GM18502 (cell line): ENCODE measurements around the gene ARHGAP29.

Experiments used
- ATAC-seq: cut with Tn5 transposase; IDR thresholded peaks from one replicate; pipeline ENCODE4 v1.9.1; 2021; ENCODE audit warnings: mild to moderate bottlenecking; ENCODE audit not compliant: unreplicated experiment, poor library complexity

ARHGAP29 gene

GRCh38 chr1:94130851-94131595 lies 106.4 kb downstream of the ARHGAP29 start:
- ATAC-seq, result no peak

DNA sequence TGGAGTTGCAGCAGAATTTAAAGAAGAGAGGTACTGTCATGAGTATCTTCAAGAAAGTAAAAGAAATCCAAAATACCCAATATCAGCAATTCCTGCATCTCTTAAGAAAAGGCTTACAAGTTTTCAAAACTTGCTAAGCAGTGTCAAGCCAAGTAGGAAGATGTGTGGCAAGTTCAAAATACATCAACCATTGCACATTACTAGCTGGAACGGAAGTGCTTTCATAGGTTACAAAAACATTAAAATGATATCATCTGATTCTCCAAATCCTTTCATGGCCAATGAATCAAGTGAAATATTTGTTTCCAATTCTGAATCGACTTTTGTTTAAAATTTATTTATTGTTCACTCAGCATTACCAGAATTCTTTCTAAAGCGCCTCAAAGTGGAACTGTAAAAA lies 110.7 kb downstream of the ARHGAP29 start:
- no peak for ATAC-seq

DNA sequence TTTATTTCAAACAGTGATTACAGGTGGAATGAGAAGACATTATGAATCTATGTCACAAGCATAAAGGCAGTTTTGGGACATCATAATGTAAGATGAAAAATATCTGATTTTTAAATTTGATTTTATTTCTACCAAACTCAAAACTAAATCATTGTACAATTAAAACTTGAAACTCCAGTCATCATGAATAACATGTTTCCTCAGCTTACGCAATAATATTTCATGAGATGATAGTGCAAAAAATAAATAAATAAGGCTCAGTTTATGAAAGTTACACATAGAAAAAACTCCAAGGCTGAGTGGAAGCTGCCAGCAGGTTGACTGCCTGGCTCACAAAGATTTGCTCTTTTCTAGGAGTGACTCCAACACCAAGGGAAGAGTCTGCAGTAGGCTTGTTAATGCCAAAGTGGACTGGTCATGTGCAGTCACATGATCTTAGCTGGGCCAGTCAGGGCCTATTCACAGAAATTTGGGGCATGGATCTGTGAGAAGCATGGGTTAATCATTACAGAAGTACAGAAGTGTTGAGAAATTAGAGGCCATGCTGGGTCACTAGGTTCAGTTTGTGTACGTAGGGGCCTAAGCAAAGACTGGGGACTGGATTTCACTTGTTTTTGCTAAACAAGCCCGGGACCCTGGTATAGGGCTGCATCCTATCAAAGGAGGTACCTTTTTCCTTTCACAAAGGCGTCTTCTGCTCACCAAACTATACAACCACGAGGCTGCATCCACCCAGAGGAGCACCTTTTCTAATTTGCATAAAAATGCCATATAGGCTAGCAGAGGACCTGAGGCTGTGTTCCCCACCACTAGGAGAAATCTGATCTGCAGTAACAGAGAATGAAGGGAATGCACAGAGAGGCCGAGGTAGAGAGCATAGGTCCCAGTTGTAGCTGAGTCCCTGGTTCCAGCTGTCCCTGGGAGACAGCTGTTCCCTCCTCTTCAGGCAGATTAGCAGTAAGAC lies 111.6 kb downstream of the ARHGAP29 start:
- ATAC-seq, result no peak

- no peak for ATAC-seq
Measured at GRCh38 chr1:94124538-94124937, 112.8 kb downstream of the ARHGAP29 start.

DNA sequence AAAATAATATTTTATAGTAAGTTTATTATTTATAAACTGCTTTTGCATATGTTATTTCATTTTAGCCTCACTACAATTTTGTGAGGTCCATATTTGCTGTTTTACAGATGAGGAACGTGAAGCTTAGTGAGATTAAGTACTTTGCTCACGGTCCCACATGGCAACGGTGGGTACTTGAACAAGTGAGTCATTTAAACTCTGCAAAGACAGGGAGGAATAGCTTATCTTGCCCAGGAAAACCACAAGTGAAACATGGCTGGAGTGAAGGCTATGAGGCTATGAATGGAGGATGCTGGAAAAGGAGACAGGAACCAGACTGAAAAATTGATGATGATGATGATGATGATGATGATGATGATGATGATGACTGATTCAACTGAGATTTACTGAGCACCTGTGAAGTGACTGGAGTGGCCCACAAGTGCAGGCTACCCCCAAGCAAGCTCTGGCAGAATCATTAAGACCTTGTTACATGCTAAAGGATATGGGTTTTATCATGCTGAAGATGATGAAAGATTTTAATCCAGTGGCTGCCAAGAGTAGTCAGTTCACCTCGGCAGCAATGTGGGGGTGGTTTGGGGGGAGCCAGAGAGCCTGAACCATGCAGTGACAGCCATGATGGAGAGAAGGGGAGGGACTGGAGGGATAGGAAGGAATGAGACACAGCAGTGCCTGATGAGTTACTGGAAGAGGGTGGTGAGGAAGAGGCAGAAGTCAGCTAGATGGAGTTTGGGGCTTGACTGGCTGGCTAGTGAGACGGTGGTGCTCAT lies 115.0 kb downstream of the ARHGAP29 start:
- ATAC-seq, result no peak
